ENCODE measurements around the gene NMD3.
A peak's percentile ranks its signal among the peaks of the same experiment; 100 is the strongest.
"Not testable (repeated sequence)": the region's sequence is repeated elsewhere in the genome, so short reads cannot be mapped to it uniquely, and the experiment has no call there.

The NMD3 gene

DNA sequence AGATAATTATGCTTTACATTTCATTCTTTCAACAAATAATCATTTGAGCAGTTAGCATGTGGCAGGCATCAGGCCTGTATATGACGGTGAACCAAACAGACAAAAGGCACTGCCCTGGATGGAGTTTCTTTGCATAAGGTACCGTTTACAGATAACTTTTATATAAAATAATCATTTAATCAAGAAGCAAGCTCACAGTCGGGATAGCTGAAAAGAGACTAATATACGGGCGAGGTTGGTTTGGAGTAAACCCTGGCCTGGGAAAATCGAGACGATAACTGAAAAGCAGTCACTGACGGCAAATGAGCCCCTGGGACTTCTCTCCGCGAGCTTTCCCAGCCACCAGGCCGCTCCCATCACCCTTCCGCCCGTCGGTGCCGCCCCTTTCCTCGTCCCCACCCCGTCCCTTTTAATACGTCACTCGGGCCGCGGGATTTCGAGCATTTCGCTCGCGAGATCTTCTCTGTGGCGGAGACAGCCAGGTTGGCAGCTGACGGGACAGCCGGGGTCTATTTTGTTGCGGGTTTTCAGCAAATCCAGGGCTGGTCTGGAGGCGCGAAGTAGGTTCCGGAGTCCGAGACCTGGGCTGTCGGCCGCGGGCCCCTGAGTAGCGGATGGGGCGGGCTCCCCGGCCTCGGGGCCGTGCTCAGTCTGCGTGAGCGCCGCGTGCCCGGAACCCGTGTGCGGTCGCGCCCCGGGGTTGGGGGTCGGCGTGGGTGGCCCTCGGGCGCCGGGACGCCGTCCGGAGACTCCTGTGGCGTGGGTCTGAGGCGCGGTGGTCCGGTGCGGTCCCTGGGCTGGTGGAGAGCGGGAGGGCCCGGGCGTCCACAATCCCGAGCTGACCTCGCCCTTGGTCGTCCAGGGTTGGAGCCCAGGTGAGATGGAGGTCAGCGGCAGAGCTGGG is at the start of gene NMD3:
Gene NMD3, plus strand, starts transcription at position 462 of the 904 bp plus-strand sequence. CDS start 703 bp downstream, outside the sequence.
- in situ Hi-C loops (cut with MboI; ENCODE audit: low pct_unique_long_range_greater_than_20kb, low sequenced_read_pairs): no loop called here
- DNase-seq: peak; percentile 95

DNA sequence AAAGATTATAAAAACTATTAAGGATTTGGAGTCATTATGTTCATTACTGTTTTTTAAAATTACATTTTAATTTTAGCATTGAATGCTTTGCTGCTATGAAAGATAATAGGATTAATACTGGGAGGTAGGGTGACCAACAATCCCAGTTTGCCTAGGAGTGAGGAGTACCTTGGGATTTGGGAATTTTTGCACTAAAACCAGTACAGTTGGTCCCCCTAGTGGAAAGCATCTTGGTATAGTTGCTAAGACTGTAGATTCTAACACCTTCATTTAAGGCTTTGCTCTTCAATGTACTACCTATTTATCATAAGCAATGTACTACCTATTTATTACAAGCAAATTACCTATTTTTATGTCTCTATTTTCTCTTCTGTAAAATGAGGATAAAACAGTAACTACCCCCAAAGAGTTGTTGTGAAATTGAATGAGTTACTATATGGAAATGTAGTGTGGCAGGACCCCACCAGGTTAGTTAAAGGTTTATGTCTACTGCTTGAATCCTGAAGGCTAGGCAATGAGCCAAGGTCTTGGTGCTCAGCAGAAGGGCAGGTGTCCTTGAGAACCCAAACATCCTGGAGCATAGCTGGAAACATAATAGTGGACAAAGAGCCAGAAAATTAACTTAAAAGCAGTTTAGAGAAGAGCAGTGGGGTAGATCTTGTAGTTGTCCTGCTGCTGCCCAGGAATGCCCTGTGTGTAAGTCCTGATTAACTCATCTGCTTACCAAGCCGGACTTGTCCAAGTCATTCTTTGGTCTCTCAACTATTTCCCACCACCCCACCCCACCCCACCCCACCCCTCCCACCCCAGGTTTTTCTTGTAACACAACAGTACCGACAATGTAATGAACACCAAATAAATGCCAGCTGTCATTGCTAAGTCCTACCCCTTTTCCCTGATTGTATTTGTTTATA is 49.2 kb upstream of the NMD3 start:
- in situ Hi-C loops (cut with MboI; ENCODE audit: low pct_unique_long_range_greater_than_20kb, low sequenced_read_pairs): no loop called here
- no peak for DNase-seq

DNA sequence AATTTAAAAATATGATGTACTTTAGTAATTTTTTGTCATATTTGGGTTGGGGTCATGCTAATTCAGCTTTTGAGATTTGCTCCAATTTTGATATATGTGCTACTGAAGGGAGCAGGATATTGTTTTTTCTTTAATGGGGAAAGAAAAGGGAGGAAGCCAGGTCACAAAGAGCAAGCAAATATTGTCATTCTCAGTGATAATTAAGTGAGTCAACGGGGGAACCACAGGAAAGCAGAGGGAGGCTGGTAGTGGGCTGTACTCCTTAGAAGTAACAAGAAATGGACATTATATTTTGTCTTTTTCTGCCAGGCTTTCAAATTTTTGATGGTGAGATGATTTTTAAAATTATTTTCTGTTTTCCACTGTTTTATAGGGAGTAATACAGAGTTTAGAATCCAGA is 45.6 kb upstream of the NMD3 start:
- in situ Hi-C loops (cut with MboI; ENCODE audit: low pct_unique_long_range_greater_than_20kb, low sequenced_read_pairs): no loop called here
- DNase-seq: no peak

DNA sequence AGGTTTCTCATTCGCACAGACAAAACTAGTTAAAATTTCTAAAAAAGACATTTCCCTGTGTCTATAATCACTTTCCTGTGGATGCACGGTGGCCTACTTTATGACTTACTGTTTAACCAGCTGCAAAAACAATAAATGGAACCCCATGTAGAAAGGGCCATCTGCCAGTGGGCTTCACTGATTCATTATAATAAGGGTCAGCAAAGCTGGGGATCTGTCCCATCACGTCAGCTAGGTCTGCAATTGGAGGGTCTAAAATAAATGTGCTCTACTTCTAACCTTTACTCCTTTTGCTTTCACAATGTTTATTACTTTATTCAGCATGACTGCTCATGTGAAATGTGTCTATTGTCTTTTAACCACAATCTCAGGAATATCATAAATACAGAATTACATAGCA is 43.1 kb upstream of the NMD3 start:
- no peak for DNase-seq

DNA sequence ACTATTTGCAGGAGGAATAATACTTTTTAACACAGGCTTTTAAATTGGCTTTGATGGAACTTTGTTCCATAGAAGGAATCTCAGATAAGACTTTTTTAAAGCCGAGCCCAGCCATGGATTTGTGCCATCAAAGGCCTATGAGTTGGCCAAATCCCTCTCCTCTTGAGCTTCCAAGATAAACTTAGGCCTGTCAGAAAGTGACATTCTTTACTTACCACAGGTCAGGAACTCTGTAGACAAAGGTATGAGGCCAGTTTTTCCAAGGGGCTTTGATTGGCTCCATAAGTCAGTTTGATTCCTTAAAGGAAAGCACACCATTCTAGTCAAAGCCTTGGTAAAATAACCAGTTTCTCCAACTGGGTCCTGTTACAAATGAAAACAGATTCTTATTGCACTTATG is 39.7 kb upstream of the NMD3 start:
- DNase-seq; in situ Hi-C loops (cut with MboI; ENCODE audit: low pct_unique_long_range_greater_than_20kb, low sequenced_read_pairs): not testable (repeated sequence)

More for the DNA sequence above, 43.1 kb upstream of the NMD3 start:
- in situ Hi-C loops (cut with MboI; ENCODE audit: low pct_unique_long_range_greater_than_20kb, low sequenced_read_pairs): no loop called here

DNA sequence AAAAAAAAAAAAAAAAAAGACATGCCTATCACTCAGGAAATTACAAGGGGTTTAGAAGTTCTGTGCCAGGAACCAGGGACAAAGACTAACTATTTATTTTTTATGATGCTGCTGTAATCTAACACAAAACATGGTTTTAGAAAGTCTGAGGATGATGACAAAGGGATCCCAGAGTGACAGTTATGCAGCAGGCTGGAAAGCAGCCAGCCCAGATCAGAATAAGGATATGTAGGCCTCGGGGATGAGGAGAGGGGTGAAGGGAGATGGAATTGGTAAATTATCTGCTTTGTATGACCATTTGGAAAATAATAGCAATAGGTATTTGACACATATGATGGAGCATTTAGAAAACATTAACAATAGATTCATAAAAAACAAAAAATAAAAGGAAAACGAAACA is 34.1 kb upstream of the NMD3 start:
- DNase-seq: no peak
- in situ Hi-C loops (cut with MboI; ENCODE audit: low pct_unique_long_range_greater_than_20kb, low sequenced_read_pairs): no loop called here

DNA sequence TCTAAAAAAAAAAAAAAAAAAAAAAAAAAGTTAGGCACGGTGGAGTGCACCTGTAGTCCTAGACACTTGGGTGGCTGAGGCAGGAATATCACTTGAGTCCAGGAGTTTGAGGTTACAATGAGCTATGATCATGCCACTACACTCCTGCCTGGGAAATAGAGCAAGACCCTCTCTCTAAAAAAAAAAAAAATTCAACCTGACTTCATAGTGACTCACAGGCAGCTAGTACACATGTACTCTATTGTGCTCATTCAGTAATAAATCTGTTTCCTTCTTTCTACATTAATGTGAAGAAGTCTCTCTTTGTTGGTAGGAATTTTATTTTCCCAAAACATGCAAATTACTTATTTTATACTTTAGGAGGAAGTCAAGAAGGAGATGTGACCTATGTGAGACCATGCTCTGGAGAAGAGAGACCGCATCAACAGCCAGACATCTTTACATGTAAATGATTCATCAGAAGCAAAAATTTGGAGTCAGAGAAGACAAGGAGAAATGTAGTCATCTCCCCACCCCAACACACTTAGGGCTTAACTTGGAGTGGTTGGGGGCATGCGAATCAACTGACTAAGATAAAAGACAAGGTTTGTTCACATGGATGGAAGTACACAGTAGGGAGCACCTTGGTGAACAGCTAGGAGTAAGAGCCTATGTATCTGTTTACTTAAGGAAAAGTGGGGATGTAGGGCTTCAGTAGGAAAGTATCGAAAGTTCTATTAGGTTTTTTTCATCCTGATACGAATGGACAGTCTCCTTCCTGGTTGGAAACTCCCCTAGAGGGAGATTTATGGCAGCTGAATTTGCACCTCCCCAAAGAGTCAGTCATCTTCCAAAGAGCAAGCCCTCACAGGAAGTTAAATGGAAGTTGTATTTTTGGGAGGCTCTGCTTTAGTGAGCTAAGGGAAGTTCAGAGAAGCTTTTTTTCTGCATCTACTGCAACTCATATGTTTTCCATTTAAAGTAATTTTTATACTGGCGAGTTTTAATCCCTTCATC is 23.0 kb upstream of the NMD3 start:
- in situ Hi-C loops (cut with MboI; ENCODE audit: low pct_unique_long_range_greater_than_20kb, low sequenced_read_pairs): no loop called here
- DNase-seq: no peak

DNA sequence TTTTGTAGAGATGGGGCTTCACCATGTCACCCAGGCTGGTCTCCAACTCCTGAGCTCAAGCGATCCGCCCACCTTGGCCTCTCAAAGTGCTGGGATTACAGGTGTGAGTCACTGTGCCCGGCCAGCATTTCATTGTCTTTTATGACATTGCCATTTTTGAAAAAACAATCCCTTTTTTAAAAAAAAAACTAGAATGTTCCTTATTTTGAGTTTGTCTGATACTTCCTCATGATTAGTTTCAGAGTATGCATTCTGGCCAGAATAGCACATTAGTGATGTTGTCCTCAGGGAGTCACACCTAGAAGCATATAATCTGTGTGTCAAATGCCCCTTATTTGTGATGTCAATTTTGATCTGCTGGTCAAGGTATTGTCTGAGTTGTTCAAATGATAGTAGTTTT is 21.2 kb upstream of the NMD3 start:
- no peak for DNase-seq
- in situ Hi-C loops (cut with MboI; ENCODE audit: low pct_unique_long_range_greater_than_20kb, low sequenced_read_pairs): no loop called here

DNA sequence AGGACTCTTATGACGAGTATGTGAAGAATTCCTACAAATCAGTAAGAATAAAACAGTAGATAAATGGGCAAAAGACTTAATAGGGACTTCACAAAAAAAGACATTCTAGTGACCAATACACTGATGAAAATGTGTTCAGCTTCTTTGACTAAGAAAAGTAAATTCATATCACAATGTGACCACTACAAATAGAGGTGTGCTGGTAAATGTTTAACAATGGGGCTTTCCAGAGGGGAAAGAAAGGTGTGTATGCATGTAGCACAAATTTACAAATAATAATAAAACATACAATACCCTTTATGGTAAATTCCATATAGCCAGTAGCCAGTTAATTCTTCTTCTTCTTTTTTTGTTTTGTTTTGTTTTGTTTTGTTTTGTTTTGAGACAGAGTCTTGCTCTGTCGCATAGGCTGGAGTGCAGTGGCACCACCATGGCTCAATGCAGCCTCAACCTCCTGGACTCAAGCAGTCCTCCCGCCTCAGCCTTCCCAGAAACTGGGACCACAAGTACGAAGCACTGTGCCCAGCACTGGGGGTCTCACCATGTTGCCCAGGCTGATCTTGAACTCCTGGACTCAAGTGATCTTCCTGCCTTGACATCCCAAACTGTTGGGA is 17.5 kb upstream of the NMD3 start:
- in situ Hi-C loops (cut with MboI; ENCODE audit: low pct_unique_long_range_greater_than_20kb, low sequenced_read_pairs): no loop called here
- no peak for DNase-seq

DNA sequence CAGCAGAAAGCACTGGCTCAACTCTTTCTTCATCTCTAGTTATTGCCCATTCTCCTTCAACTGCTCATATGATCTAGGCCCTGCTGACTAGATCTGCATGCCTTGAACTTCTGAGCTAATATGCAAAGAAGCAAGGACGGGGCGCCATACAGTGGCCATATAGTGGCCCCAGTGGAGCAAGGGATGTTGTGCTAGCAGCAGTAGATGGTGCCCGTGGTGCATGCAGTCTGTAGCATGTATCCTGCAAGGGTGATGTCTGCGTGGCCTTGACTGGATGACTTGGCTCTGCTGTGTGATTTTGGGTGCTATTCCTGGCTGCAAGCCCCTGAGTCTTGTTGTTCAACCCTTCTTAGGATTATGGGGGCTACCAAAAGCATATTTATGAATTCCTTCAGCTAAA is 12.2 kb upstream of the NMD3 start:
- no peak for DNase-seq
- in situ Hi-C loops (cut with MboI; ENCODE audit: low pct_unique_long_range_greater_than_20kb, low sequenced_read_pairs): no loop called here

DNA sequence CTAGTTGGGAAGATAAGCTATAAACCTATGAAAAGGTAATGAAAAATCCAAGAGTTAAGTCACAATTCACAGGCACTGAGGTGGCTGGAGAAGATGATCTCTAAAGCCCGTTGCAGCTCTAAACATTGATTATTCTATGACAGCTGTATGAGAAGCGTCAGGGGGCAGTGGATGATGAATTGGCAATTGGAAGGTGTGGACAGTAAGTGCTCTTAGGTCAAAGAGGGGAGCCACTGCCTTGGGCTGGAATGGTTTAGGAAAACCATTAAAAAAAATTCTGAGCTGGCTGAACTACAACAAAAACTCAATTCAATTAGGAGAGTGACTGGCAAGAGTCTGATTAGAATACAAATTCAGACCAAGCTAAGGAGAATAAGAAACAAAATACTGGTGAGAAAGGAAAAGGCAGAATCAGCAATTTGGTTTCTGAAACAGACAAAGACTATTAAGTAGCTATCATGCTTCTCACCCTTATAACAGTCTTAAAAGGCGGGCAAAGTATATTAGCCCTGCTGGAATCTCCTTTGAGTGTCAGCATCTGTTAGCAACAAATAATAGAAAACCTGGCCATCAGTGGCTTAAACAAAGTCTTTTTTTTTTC is 8.8 kb upstream of the NMD3 start:
- in situ Hi-C loops (cut with MboI; ENCODE audit: low pct_unique_long_range_greater_than_20kb, low sequenced_read_pairs): no loop called here
- DNase-seq: no peak

DNA sequence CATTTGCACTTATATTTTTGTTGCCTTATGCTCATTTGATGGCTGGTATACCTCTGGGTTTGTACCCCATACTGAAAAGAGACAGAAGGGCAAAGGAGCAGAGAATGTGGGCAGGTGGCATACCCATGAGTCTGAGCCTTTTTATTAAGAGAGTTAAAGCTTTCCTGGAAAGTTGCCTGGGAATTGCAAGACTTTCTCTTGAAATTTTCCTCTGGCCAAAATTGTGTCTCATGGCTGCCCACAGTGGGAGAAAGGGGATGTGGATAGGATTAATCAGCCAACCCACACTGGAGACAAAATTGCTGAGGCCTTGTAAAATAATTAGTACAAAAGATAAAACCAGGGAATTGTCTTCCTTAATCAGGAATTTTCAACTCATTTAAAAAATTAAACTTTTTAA is 8.2 kb upstream of the NMD3 start:
- no peak for DNase-seq
- in situ Hi-C loops (cut with MboI; ENCODE audit: low pct_unique_long_range_greater_than_20kb, low sequenced_read_pairs): no loop called here

DNA sequence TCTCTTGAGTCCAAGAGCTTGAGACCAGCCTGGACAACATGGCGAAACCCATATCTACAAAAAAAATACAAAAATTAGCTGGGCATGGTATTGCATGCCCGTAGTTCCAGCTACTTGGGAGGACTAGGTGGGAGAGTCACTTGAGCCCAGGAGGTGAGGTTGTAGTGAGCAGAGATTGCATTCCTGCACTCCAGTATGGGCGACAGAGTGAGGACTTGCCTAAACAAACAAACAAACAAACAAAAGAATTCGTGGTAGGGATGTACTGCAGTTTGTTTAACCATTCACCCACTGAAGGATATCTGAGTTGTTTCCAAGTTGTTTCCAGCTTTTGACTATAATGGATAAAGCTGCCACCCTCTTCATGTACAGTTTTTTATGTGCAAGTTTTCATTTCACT is 7.5 kb upstream of the NMD3 start:
- DNase-seq: no peak
- in situ Hi-C loops (cut with MboI; ENCODE audit: low pct_unique_long_range_greater_than_20kb, low sequenced_read_pairs): no loop called here

DNA sequence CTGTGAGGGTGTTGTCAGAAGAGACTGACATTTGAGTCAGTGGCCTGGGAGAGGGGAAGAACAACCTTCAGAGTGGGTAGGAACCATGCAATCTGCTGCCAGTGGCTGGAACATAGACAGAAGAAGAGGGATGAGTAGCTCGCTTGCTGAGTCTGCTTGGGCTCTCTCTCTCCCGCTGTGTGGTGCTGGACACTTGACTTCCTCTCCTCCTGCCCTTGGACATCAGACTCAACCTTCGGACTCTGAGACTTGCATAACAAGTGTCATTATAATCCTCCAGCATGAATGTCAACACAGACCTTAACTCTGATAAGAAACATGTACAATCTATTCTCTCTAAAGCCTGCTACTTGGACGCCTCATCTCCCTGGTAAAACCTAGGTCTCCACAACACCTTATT is 5.9 kb upstream of the NMD3 start:
- no peak for DNase-seq
- in situ Hi-C loops (cut with MboI; ENCODE audit: low pct_unique_long_range_greater_than_20kb, low sequenced_read_pairs): no loop called here

DNA sequence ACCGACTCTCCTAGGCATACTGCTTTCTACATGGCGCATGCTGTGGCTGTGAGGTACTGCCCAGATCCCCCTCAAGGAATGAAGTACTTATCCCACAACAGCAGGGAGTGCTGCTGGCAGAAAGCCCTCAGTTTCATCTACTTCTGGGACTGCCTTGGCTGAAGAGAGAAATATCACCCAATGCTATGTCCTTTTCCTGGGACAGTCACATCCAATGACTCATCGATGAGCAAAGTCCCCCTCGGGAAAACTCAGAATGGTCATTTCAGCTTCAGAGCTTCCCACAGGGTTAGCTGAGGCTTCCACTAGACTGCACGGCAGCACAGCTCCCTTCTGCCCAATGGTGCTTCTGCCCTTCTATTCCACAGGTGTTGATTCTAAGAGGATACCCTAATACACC is 3.6 kb upstream of the NMD3 start:
- no peak for DNase-seq
- in situ Hi-C loops (cut with MboI; ENCODE audit: low pct_unique_long_range_greater_than_20kb, low sequenced_read_pairs): no loop called here

DNA sequence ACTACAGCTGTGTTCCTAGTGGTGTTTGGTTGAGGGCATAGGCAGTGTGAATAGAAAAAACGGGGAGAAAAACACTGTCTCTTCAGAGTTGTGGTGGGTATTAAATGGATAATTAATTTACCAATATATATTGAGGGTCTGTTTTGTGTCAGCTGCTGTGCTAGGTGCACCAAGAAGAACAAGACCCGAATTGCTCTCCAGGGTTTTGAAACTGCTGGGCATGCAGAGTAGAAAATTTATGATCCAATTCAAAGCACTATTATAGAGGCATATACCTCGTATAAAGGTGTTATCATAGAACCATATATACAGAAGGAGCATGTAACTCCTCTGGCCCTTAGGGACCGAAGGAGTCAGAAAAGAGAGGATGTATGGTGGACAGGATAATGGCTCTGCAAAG is 1.6 kb upstream of the NMD3 start:
- in situ Hi-C loops (cut with MboI; ENCODE audit: low pct_unique_long_range_greater_than_20kb, low sequenced_read_pairs): no loop called here
- no peak for DNase-seq

DNA sequence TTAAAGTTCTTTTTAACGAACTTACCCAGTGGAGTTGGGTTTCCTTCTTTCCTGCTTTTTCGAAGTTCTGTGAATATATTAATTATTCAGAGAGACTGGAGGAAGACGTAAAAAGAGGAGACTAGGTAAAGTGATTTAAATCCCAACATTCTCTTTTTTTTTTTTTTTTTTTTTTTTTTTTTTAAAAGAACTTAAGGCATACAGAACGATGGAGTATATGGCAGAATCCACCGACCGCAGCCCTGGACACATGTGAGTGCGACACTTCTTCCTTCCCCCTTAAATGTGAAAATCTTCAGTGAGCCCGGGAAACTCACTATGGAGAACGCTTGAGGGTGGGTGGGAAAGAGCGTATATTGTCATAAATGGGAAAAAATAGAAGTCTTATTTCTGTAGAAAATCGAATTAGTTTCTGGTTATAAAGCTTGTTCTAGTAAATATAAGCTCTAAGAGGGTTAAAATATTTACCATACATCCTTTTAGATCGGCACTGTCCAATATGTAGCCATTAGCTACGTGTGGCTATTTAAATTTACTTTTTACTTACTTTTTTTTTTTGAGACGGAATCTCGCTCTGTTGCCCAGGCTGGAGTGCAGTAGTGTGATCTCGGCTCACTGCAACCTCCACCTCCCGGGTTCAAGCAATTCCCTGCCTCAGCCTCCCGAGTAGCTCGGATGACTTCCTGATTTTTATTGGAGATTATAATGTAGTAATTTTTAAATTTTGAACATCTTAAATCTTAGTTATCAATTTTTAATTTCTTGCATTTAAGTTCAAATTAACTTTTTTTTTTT is 892 bp downstream of the NMD3 start:
- in situ Hi-C loops (cut with MboI; ENCODE audit: low pct_unique_long_range_greater_than_20kb, low sequenced_read_pairs): no loop called here
- DNase-seq: peak; percentile 54

DNA sequence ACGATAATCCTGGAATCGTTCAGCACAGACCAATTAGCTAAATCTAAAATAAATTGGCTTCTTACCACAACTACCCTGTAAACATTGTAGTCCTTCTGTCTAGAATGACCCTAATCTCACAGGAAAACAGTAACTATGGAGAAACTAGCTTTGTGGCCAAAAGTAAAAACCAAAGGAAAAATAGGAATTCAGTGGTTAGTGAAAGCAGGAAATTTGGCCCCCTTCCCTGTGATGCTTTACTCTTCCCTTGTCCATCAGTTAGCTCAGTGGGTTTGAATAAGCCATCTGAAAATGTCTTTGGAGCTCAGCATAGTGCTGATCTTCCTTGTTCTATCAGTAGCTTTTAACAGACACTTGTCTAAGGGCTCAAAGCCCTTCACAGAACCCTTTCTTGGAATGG is 1.6 kb downstream of the NMD3 start:
- peak; percentile 31 for DNase-seq
- in situ Hi-C loops (cut with MboI; ENCODE audit: low pct_unique_long_range_greater_than_20kb, low sequenced_read_pairs): no loop called here
